ENCODE measurements around the gene DOP1A.

Gene DOP1A

GRCh38 chr6:83067448-83068439, at the start of gene DOP1A:
Gene DOP1A, plus strand, starts transcription at chr6:83067671. Its CDS starts 29,307 bp downstream, at chr6:83096978.
- peak; percentile 97 for DNase-seq (ENCODE audit: low spot score)

- DNase-seq (ENCODE audit: low spot score): no peak
These were observed 47.7 kb upstream of the DOP1A start for GRCh38 chr6:83019741-83020140.

- no peak for DNase-seq (ENCODE audit: low spot score)
These were observed 35.8 kb upstream of the DOP1A start for GRCh38 chr6:83031689-83032088.

GRCh38 chr6:83038246-83038645, 29.2 kb upstream of the DOP1A start:
- DNase-seq (ENCODE audit: low spot score): no peak

- DNase-seq (ENCODE audit: low spot score): no peak
These were observed 24.9 kb upstream of the DOP1A start for GRCh38 chr6:83042467-83043053.

- no peak for DNase-seq (ENCODE audit: low spot score)
These were observed 23.2 kb upstream of the DOP1A start for GRCh38 chr6:83044091-83044768.

- DNase-seq (ENCODE audit: low spot score): no peak
These were observed 20.3 kb upstream of the DOP1A start for GRCh38 chr6:83047065-83047754.

GRCh38 chr6:83051377-83052172, 15.9 kb upstream of the DOP1A start:
- DNase-seq (ENCODE audit: low spot score): no peak

GRCh38 chr6:83053678-83054077, 13.8 kb upstream of the DOP1A start:
- no peak for DNase-seq (ENCODE audit: low spot score)

- DNase-seq (ENCODE audit: low spot score): peak; percentile 58
These were observed 12.0 kb upstream of the DOP1A start for GRCh38 chr6:83055366-83055964.

- DNase-seq (ENCODE audit: low spot score): peak; percentile 26
These were observed 9.7 kb upstream of the DOP1A start for GRCh38 chr6:83057705-83058321.

- no peak for DNase-seq (ENCODE audit: low spot score)
These were observed 6.3 kb upstream of the DOP1A start for GRCh38 chr6:83061190-83061589.

- no peak for DNase-seq (ENCODE audit: low spot score)
These were observed 5.2 kb upstream of the DOP1A start for GRCh38 chr6:83062225-83062624.

- DNase-seq (ENCODE audit: low spot score): peak; percentile 93
These were observed 1.8 kb upstream of the DOP1A start, which contains the start of gene UBE3D for GRCh38 chr6:83065511-83066192. Gene UBE3D, minus strand, starts transcription at chr6:83065841. Its CDS starts 123 bp downstream, at chr6:83065718.

GRCh38 chr6:83068616-83069015, 1.1 kb downstream of the DOP1A start:
- no peak for DNase-seq (ENCODE audit: low spot score)

GRCh38 chr6:83069633-83070032, 2.2 kb downstream of the DOP1A start:
- DNase-seq (ENCODE audit: low spot score): no peak

- DNase-seq (ENCODE audit: low spot score): no peak
These were observed 3.6 kb downstream of the DOP1A start for GRCh38 chr6:83071023-83071422.

GRCh38 chr6:83071707-83072106, 4.2 kb downstream of the DOP1A start:
- DNase-seq (ENCODE audit: low spot score): no peak

- no peak for DNase-seq (ENCODE audit: low spot score)
These were observed 5.3 kb downstream of the DOP1A start for GRCh38 chr6:83072726-83073125.

- DNase-seq (ENCODE audit: low spot score): no peak
These were observed 6.1 kb downstream of the DOP1A start for GRCh38 chr6:83073615-83074014.
